Measurements from ENCODE around the gene ADAMTS12.
"Not testable (repeated sequence)": the region's sequence is repeated elsewhere in the genome, so short reads cannot be mapped to it uniquely, and the experiment has no call there.

ADAMTS12 gene

DNA sequence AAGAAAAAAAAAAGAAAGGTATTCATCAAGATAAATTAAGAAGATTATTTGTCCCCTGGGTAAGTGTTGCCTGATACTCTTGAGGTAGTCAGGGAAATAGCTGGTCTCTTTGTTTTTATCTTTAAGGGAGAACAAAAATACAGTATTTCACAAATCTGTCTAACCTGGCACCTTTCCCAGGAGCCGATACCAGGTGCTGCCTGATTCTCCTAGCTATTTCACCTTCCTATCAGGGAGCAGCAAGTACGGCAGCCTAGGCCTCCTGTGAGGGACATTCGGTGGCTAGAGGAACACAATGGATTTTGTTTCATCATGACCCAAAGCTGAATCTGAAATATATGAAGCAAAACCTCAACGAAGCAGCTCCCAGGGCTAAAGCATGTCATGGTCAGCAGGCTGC lies 365.0 kb downstream of the ADAMTS12 start:
- DNase-seq (ENCODE audit: low read depth), result no peak

DNA sequence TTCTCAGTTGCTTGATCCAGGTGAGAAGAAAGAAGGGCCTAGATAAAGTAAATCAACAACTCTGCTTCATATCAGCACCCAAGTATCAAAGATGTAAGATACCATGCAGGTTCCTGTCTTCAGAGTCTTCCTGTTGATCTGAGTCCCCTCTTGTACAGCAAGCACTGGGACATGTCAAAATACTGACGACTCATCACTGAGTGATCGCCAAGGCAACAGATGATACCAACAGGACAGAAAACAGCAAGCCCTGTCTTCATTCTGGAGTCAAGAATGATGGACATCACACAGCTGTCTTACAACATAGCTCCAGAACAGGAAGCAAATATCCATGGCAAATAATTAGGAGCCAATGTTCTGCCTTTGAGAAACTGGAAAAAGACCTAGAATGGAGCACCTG lies 367.3 kb downstream of the ADAMTS12 start:
- no peak for DNase-seq (ENCODE audit: low read depth)

DNA sequence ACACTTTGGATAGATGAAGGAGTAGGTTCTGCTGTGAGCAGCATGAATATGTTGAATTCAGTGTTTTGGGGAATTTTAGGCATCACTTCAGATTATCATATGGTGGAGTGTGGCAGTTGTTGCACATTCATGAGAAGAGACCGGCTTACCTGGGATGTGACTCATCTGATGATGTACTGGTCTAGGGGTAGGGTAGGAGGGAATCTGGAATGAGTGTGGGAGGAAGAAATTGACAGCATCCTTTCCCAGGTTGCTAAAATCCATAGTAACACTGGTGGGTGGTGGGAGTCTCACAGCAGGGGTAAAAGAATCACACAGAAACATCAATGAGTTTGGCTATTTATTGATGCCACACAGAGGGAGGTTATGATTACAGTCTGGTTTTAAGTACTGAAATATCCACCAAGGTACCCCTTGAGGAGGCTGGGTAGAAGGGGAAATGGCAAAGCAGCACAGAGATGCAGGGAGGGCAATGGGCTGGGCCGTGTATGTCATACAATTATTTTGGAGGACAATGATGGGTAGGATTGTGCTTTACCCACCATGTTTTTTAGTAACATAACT lies 368.5 kb downstream of the ADAMTS12 start:
- no peak for DNase-seq (ENCODE audit: low read depth)

DNA sequence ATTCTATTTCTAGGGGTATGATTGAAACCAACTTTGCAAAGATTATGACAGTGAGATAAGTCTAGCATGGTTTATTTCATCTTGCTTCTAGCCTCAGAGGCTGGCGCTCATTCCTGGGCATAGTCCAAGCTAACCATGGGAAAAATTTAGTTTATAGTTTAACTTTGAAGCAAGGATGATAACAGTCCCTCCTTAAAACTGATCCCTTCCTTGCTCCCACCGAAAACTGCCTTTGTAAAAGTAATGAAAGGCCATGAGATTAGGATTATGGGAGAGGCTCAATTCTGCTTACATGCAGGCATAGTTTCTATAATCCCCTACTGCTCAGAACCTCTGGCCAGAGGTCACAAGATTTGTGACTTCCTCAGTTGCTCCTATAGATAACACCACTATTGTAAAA lies 375.4 kb downstream of the ADAMTS12 start:
- DNase-seq (ENCODE audit: low read depth), result no peak

DNA sequence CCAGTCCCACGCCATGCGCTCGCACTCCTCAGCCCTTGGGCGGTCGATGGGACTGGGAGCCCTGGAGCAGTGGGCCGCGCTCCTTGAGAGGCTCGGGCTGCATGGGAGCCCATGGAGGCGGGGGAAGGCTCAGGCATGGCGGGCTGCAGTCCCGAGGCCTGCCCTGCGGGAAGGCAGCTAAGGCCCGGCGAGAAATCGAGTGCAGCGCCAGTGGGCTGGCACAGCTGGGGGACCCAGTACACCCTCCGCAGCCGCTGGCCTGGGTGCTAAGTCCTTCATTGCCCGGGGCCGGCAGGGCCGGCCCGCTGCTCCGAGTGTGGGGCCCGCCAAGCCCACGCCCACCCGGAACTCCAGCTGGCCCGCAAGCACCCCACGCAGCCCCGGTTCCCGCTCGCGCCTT lies 376.4 kb downstream of the ADAMTS12 start:
- not testable (repeated sequence) for DNase-seq (ENCODE audit: low read depth)

DNA sequence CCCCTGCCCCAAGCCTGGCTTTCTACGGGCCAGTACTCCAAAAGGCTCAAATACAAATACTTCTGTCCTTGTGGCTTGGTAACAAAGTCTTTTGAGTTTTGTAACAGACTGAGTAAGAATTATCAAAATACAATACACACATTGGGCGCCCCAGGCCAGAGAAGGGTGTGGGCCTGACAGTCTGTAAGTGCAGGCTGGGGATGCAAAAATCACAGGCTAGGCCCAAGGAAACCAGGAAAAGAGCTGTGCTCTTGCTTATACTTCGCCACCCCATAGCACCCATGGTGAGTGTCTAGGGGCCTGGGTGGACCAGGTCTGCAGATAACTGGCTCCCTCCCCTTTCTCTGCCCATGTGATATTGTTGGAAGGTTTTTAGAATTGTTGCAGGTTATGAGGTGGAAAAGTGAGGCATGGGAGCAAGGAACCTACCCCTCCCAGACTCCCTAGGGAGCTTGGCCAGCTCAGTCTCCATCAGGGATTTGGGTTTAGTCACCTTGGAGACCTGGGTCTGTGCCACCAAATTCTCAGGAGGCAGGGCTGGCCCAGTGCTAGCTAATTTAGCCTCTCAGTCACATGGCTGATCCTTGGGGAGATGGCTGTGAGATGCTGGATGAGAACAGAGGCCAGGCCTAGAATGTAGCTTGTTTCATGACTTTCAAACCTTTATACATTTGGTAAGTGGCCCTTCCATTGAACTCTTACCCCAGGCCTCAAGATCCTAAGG lies 378.2 kb downstream of the ADAMTS12 start:
- DNase-seq (ENCODE audit: low read depth), result no peak

DNA sequence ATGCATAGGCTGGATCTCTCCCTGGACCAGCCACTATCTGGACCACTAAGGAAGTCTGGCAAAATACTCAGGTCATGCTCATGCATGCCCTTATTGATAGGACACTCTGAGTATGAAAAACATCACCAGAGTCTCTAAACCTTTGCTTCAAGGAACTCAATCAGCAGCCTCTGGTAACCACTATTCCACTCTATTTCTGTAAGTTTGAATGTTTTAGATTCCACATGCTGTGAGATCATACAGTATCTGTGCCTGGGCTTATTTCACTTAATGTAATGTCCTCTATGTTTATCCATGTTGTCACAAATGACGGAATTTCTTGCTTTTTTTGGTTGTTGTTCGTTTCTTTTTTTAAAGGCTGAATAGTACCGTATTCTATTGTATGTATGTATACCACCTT lies 382.8 kb downstream of the ADAMTS12 start:
- DNase-seq (ENCODE audit: low read depth), result no peak

DNA sequence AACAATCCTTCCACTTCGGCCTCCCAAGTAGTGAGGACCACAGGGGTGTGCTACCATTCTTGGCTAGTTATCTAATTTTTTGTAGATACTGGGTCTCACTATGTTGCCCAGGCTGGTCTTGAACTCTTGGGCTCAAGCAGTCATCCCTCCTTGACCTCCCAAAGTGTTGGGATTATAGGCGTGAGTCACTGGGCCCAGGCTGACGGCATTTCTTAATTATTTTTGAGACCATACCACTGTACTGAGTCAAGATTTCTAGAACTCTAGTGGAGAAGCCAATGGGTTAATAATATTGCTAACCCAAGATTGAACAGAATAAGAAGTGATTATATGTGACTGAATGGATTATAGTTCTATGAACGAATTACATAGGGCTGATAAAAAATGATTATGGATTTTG lies 384.4 kb downstream of the ADAMTS12 start:
- no peak for DNase-seq (ENCODE audit: low read depth)

DNA sequence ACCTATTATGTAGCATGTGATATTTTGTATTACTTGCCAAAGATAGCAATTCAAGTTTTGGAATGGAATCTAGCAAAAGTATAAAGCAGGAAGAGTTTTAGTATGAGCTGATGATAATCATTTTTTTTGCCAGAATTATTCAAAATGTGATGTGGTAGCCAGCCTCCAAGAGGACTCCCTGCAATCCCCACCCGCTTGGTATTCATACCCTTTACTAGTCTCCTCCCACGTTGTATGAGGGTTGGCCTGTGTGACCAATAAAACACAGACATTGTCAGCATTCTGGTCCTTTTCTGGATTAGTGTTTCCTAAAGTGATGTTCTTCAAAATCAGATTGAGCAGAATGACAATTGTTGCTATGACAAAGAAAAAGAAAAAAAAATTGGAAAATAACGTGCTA lies 387.2 kb downstream of the ADAMTS12 start:
- no peak for DNase-seq (ENCODE audit: low read depth)

DNA sequence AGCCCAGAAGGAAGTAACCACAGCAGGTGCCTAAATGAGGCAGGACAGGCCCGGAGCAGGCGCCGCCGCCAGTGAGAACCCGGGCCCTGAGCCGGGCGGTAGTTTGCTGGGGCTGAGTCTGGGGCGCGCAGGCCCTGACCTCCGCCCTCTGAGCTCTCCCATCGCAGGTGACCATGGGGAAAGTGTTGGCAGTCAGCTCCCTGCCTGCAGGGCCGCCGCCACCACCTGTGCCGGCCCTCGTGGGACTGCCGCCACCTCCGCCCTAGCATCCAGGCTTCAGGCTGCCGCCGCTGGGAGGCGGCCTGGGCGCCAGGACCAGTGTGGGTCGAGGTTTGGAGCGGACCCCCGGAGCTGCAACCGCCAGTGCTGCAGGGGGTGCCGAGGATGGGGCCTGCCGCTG lies 389.9 kb downstream of the ADAMTS12 start:
- DNase-seq (ENCODE audit: low read depth), result no peak

DNA sequence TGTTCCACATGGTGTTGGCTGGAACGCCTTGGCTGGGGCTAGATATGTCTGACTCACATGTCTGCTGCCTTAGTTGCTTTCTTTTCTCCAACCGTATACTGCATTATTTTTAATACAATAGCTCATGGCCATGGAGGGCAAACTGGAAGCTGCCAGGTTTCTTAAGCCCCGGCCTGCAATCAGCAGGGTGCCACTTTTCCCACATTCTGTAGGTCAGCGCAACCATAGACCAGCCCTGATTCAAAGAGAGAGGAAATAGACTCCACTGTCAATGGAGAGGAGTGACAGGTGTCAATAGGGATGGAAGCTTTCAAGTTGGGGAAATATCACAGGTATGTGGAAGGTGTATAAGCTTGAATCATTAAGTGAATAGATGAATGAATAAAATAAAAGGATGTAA lies 390.5 kb downstream of the ADAMTS12 start:
- no peak for DNase-seq (ENCODE audit: low read depth)

DNA sequence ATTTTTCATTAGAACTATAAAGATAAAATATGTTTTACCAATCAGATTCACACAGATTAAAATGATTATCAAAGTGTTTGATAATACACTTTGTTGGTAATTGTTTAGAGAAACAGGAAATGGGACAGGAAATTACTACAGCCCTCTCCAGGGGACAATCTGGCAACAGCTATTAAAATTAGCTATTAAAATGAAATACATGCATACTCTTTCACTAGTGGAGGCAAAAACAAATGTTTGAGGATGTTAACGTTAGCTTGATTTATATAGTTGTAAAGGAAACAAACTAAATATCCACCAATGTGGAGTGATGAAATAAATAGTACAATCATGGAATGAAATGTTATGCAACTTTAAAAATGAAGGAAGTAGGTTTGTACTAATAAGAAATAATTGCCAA lies 397.3 kb downstream of the ADAMTS12 start:
- no peak for DNase-seq (ENCODE audit: low read depth)

DNA sequence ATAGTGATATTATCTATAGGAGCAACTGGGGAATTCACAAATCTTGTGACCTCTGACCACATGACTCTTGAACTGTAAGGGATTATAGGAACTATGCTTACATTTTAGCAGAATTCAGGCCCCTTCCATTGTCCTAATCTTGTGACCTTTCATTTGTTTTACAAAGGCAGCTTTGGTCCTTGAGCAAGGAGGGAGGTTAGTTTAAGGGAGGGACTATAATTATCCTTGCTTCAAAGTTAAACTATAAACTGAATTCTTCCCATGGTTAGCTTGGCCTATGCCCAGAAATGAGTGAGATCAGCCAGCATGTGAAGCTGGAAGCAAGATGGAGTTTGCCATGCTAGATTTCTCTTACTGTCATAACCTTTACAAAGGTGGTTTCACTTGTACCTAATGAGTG lies 399.8 kb downstream of the ADAMTS12 start:
- DNase-seq (ENCODE audit: low read depth), result no peak

DNA sequence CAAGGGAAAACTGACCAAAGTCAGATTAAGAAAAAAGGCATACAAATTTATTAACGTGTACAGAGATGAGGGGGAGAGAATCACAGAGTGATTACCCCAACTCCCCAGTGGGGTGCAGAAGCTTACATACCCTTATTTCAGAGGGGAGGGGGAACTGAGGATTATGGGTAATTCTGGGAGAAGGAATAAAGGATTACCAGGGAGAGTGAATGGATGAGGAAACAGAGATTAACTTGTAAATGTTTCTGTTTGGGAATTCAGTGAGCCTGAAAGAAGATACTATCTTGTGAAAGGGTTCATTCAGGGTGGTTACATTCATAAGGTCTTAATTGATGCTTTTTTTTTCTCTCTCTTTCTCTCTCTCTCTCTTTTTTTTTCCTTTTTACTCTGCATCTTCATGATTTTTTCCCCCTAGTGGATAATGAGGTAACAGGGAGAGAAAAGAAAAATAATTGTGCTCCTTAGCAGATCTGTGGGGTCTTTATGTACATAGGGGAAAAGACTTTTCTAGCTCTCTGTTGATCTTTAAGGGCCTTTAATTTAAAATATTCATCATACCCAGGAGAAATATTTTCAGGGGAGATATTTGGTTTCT lies 401.6 kb downstream of the ADAMTS12 start:
- no peak for DNase-seq (ENCODE audit: low read depth)

DNA sequence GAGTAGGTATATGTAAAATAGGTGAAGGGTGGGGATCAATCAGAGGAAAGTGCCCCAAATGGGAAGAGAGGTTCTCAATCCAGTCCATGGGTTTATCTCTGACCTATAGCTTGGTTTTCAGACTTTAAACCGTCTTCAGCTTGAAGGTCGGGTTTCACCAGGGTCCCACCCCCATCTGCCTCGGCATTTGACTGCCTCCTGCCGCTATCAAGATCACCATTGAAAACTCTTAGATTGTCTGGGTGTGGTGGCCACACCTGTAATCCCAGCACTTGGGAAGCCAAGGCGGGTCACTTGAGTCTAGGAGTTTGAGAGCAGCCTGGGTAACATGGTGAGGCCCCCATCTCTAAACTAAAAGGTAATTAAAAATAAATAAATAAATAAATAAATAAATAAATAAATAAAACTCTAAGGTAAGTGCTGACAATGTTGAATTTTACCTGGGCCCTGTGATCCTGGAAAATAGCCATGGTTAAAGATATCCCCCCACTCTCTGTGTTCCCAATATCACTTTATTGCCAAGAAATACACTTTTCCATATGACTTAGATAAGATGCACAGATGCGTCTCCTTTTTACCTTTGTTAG lies 402.2 kb downstream of the ADAMTS12 start:
- no peak for DNase-seq (ENCODE audit: low read depth)

DNA sequence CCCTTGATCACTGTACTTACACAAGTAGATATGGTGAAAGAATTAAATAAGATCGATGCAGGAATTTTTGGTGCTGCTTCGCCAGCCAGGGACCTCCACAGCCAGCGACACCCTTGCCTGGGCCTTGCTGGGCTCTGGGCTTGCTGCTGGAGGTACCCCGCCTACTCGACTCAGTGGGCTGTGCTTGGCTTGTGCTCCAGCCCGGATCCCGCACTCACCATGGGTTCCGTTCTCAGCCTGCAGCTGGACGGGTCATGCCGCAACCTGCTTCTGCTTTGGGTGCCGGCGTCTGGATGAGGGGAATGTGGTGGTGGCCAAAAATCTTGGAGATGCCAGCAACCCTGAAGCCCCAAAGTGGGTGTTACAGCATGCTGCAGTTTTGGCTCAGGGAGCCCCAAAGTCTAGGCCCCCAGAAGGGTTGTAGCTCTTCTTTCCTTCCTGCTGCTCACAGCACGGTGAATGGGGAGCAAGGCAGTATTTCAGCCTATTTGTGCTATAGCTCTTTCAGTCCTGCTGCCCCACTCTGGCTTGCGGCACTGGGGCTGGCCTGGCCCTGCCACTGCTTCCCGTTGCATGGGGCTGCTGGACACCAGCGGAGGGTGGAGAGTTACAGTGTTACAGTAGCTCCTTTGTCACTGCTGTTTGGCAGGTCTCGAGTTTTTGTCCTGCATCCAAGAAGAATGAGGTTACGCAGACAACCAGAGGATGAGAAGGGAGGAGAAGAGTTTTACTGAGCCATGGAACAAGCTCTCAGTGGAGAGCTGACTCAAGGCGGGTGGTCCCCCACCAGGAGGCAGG lies 403.0 kb downstream of the ADAMTS12 start:
- no peak for DNase-seq (ENCODE audit: low read depth)

DNA sequence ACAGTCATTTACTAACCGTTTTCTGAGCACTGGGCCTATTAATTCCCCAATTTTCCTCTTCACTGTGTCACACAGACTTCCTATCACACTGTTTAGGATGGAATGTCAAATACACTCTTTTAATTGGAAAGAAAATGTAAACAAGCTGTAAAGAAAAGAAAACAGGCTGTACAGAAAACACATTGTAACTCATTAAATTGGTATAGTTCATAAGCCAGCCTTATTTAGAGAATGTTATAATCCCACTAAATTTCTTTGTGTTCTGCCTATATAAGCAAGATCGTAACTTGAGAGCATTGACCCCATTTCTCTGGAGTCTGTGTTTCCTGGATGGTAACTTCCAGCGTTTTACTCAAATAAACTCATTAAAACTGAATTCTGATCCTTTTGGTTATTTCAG lies 404.6 kb downstream of the ADAMTS12 start:
- no peak for DNase-seq (ENCODE audit: low read depth)

DNA sequence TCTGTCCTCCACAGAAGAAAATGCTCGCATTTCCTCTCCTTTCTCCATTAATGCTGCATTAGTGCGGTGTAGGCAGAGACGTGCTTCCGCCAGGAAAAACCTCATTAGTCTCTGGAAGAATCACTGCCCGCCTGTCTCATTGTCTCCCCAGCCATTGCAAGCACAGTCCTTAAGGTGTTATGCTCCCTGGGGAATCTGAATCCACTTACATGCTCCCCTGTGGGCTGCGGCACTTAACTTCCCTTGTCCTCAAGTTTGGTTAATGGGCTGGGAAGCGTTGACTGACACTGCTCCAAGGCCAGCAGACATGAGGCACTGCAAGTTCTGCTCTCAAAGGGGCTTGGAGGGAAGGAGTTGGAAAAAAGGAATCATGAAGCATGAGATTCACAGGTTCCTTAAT lies 409.5 kb downstream of the ADAMTS12 start:
- DNase-seq (ENCODE audit: low read depth), result no peak

DNA sequence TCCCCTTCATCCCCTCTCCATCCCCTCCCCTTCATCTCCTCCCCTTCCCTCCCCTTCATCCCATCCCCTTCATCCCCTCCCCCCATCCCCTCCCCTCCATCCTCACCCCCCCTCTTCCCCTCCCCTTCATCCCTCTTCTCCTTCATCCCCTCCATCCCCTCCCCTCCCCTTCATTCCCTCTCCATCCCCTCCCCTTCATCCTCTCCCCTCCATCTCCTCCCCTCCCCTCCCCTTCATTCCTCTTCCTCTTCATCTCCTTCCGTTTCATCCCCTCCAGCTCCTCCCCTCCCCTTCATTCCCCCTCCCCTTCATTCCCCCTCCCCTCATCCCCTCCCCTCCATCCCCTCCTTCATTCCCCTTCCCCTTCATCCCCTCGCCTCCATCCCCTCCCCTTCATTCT lies 410.9 kb downstream of the ADAMTS12 start:
- no peak for DNase-seq (ENCODE audit: low read depth)

DNA sequence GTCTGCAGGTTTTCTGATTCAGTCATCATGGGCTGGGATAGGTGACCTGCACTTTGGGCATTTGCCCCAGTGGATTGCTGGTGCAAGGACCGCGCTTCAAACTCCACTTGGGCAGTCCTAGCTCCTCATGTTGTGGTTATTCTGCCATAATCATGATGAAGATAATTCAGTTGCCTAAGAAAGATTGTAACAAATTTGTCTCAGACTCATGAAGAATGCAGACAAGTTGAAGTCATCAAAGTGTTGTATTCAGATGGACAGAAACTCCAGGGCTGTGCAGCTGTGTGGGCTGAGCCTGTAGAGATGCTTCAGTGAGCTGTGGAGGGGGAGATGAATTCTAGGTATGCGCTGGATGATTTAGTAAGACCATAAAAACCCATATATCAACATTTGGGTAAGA lies 412.5 kb downstream of the ADAMTS12 start:
- no peak for DNase-seq (ENCODE audit: low read depth)

DNA sequence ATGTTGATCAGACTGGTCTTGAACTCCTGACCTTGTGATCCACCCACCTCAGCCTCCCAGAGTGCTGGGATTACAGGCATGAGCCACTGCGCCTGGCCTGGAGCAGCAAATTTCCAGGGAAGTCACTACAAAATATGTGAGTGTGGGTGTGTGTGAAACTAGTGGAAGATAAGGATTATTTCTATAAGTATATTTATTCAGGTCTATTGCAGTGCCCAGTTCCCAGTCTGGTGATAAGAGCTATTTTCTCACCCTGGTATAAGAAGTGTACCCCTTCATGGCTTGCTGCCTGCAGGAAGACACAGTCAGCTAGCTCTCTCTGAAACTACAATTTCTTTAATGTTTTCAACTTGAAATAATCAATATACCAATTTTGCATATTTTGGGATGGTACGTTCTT lies 414.0 kb downstream of the ADAMTS12 start:
- DNase-seq (ENCODE audit: low read depth), result no peak

DNA sequence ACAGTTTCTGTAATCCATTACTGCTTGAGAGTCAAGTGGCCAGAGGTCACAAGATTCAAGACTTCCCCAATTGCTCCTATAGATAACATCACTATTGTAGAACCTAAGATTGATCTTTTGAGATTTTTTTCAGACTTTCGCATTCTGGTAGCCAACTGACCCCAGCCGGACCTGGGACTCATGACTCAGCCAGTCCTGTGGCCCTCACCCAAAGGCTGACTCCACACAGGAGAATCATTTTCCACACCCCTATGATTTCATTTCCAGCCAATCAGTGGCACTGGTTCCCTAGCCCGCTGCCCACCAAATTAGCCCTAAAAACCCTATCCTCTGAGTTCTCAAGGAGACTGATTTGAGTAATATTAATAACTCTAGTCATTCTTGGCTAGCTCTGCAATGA lies 414.8 kb downstream of the ADAMTS12 start:
- no peak for DNase-seq (ENCODE audit: low read depth)

DNA sequence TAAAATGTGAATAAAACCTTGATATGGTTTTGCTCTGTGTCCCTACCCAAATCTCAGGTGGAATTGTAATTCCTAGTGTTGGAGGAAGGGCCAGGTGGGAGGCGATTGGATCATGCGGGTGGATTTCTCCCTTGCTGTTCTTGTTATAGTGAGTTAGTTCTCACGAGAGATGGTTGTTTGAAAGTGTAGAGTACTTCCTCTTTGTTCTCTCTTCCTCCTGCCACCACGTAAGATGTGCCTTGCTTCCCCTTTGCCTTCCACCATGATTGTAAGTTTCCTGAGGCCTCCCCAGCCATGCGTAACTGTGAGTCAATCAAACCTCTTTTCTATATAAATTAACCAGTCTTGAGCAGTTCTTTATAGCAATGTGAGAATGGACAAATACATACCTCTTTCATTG lies 416.1 kb downstream of the ADAMTS12 start:
- DNase-seq (ENCODE audit: low read depth), result no peak
